GM18517 (cell line): ENCODE results near the gene TPP2.

ENCODE experiments used
- ATAC-seq: cut with Tn5 transposase; IDR thresholded peaks from one replicate; pipeline ENCODE4 v1.9.1; 2021; ENCODE audit warnings: mild to moderate bottlenecking, moderate library complexity; ENCODE audit not compliant: unreplicated experiment

The TPP2 gene

GRCh38 chr13:102596147-102597028 is at the start of gene TPP2:
Gene TPP2 (plus strand): TSS chr13:102596986. CDS start chr13:102597039, 53 bp downstream.
- peak; percentile 73 for ATAC-seq

DNA sequence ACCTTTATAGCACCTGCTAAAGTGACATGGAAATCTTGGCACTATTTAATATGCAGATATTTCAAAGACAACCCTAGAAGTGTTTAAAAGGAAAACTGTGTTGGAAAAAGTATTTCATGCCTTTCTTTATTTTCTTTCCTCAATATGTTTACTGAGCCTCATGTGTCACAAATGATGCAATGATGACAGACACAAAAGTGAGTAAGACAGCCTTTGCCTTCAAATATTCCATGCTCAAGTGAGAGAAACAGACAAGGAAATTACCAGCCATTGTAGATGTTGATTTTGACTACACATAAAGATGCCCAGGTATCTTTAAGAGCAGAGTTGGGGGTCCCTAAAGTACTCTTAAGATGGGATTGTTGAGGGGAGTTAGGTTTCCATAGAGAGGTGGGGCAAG is 48.0 kb upstream of the TPP2 start:
- ATAC-seq: no peak

DNA sequence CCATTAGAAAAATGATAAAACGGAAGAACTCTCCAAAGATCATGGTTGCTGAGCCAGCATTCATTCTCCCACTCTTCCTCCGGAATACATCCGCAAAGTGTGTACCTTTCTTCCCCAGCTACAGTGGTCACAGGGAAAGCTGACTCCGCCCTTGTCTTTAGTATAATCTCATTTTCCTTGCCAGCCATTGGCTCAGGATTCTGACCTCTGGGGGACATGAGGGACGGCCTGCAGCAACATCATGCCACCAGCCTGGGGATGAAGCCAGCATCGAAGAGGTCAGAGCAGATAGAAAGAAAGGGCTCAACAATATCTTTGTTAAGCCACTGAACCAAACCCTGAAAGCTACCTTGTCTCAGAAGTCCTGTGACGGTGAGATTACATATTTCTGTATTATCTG is 46.3 kb upstream of the TPP2 start:
- ATAC-seq: no peak

- ATAC-seq: peak; percentile 72
Measured at GRCh38 chr13:102555914-102556553, 40.8 kb upstream of the TPP2 start.

- no peak for ATAC-seq
Measured at GRCh38 chr13:102556806-102557205, 40.0 kb upstream of the TPP2 start.

GRCh38 chr13:102558029-102558428 is 38.8 kb upstream of the TPP2 start:
- ATAC-seq: no peak

- no peak for ATAC-seq
Measured at GRCh38 chr13:102561933-102562332, 34.9 kb upstream of the TPP2 start.

DNA sequence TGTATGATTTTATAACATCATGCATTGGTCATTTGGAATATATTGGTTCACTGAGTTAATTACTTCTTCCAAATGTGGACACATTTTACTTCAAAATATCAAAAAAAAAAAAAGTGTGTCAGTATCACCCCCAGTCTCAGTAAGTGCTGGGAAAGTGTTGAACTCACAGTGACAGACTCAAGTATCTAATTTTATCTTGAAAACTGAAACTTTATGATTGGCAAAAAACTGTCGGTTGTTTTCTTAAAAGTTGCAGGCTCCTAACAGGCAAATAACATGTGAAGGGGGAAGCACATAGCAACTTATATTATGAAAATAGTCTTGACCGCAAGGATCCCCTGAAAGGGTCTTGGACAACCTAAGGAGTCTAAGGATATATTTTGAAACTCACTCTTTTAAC is 33.5 kb upstream of the TPP2 start:
- ATAC-seq: no peak

- ATAC-seq: no peak
Measured at GRCh38 chr13:102564564-102564963, 32.2 kb upstream of the TPP2 start.

GRCh38 chr13:102566513-102566912 is 30.3 kb upstream of the TPP2 start:
- ATAC-seq: no peak

DNA sequence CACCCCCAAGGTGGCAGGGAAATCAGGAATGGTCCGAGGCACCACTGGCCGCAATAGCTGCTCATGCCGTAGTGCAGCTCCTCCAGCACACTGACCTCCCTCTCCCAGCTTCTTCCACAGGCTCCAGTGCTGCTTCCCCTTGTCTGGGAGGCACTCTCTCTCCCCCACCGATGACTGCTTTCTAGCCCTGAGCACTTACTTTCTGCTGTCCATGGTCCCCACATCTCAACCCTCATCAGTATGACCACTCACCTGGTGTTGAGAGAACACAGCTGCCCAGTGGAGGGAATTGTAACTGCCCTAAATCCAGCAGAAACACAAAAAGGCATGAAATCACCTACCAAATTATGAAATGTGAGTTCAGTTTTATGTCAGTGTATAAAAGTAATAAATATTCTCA is 28.9 kb upstream of the TPP2 start:
- ATAC-seq: no peak

DNA sequence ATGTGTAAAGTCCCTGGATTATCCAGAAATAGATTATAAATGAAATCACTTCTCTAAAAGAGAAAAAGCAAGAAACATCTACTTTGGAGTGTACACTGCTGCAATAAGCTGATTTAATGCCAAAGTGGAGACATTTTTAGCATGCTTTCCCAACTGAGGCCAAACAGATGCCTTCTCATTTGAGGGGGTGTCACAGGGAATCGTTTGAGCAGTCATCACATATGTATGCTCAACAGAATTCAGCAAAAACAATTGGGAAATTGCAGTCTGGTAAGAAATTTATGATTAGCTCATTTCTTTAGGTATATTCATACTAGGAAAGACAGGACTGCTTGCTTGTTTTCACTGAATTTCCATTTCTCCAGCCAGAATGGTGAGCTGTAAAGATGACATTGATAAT is 27.3 kb upstream of the TPP2 start:
- ATAC-seq: no peak

- ATAC-seq: no peak
Measured at GRCh38 chr13:102571075-102571474, 25.7 kb upstream of the TPP2 start.

GRCh38 chr13:102572323-102572722 is 24.5 kb upstream of the TPP2 start:
- ATAC-seq: no peak

- peak; percentile 74 for ATAC-seq
Measured at GRCh38 chr13:102580552-102581169, 16.1 kb upstream of the TPP2 start.

- no peak for ATAC-seq
Measured at GRCh38 chr13:102582256-102582655, 14.5 kb upstream of the TPP2 start.

DNA sequence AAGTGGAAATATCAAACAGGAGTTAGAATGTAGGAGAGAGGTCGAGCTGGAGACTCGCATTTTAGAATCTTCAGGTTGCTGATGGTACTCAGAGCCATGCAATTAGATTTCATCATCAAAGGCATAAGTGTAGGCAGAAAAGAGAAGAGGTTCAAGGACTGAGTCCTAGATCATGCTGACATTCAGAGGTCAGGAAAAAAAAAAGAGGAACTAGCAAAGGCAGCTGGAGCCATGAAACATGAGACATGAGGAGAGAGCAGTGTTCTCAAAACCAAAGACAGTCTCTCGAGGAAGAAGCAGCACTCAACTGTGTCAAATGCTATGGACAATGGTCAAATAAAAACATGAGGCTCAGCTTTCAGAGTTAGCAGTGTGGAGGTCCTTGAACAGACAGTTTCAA is 12.4 kb upstream of the TPP2 start:
- peak; percentile 59 for ATAC-seq

DNA sequence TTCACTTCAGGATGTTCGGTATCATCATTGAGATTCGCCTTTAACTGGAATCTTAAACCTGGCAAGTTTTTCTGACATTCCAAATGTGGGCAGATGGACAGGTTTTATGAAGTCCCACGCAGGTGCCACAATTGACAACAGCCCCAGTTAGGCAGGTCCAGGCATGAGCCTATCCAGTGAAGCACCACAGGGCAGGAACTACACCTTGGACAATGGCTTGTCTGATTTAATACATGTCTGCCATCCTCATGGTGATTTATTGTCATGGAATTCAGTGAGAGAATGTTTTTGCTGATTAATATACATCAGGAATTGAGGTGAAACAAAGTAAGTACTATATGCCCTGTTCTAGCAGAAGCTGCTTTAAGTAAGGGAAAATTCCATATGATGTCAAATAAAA is 10.2 kb upstream of the TPP2 start:
- no peak for ATAC-seq

- no peak for ATAC-seq
Measured at GRCh38 chr13:102587916-102588315, 8.9 kb upstream of the TPP2 start.

- ATAC-seq: no peak
Measured at GRCh38 chr13:102589301-102589822, 7.4 kb upstream of the TPP2 start.

DNA sequence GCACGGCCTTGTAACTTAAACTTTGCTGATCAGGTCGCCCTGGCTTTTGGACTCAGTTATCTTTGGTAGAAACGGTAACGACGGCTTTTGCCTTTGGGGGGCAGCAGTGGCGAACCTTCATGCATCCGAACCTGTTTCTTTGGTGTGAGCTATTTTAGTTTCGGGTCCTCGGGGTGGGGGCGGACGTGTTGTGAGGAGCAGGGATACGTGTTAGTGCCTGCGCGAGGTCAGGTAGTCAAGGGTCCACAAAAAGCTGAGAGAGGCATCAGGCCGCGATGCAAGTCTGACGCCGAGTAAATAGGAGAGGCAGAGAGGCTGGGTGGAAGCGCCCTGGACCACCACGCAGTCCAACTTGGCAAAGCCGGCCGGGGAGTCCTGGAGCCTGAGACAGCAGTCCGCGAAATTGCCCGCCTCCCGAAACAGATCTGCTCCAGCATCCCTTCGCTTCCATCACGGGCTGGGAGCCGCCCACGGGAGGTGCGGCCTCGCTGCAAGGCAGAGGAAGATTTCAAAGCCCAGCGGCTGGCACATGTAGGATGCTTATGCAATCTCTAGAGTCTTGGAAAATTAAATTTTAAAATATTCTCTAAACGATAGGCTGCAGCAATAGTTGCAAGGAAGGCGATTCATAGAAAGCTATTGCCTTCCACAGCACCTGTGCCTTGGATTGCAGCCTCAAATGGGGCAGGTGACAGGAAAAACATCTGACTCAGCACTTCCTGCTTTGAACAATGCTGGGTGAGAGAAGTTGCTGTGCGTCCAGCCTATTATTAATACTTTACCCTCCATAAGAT is 4.6 kb upstream of the TPP2 start:
- ATAC-seq: peak; percentile 48
